Testis (tissue), 2 donors: Measurements from ENCODE around the gene NUMBL.

ENCODE experiments used
- CTCF ChIP-seq, 3 experiments: fragments of 450-650 bp in 2 of 3; fragments of 200-600 bp in 1 of 3; sonication (generic) in 1 of 3; IDR thresholded peaks; one replicate each; pipeline ENCODE4 v1.5.1; 2016 to 2019; ENCODE audit warnings: antibody characterized with exemption in 3 of 3, mild to moderate bottlenecking in 2 of 3, moderate library complexity in 1 of 3
- POLR2A ChIP-seq: fragments of 450-650 bp; IDR thresholded peaks from one replicate; pipeline ENCODE4 v1.6.1; 2017; ENCODE audit warnings: antibody characterized with exemption, mild to moderate bottlenecking, moderate library complexity

GRCh38 chr19:40724855-40725254, 34.4 kb upstream of the NUMBL start:
- TF ChIP-seq CTCF (IDR thresholded peaks at IDR 0.05) (no peak), POLR2A (no peak)
